ENCODE results near the gene ZNF324B. TPM values are rescaled to one million over a fixed set of nuclear protein-coding genes. Genes with fewer than 3 reads are reported as not detected.

Gene ZNF324B
- total RNA-seq, 2 donors from 2014 or later = 2.7 to 6.9 TPM

DNA sequence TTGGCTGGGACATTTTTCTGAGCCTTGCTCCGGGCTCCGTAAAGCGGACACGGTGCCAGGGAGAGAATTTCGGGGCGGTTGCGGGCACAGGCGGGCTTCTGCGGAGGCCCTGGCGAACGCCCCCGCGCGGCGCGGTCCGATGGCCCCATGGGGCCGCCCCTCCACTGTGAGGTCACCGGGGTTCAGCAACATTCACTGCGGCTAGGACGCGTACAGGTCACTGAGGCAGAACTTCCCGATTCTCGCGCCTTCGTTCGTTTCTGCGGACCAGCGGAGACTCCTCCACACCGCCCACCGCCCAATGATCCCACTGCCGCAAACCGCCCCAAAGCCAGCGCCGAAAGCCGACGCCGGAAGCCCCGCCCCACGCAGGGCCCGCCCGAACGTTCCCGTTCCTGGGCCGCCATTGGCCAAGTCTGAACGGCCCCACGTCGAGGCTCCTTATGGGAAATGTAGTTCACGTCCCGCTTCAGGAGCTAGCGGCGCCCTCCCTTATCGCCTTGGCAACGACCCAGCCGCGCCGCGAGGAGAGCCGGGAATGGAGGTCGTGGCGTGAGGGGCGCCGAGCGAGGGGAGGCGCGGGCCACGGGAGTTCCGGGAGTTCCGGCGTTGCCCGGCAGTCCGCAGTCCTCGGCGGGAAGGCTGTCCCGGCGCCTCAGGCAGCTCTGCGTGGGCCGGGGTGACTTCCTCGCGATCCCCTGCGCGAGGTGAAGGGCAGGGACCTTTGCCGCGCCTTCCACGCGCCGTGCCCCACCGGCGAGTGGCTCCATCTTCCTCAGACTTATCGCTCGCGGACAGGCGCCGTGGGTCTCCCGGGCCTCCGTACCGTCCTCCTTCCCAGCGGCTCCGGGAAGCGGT, 43.0 kb upstream of the ZNF324B start, which contains the start of gene ZNF584:
Gene ZNF584, plus strand, starts transcription at position 498 of the 858 bp plus-strand sequence. CDS start 499 bp downstream, outside the sequence.
- Histone ChIP-seq H3K27ac (peak within 1 kb of the TSS; percentile 89), H3K27me3 (no peaks in the 10 kb centered on the region), H3K36me3 (no peaks in the 10 kb centered on the region), H3K4me1 (peaks cover 0 to 26% of the 10 kb centered on the region in 2 donors), H3K9me3 (no peaks in the 10 kb centered on the region), H3K4me3 (peak within 1 kb of the TSS; percentile 83 to 88)
- TF ChIP-seq, protein P1, sequence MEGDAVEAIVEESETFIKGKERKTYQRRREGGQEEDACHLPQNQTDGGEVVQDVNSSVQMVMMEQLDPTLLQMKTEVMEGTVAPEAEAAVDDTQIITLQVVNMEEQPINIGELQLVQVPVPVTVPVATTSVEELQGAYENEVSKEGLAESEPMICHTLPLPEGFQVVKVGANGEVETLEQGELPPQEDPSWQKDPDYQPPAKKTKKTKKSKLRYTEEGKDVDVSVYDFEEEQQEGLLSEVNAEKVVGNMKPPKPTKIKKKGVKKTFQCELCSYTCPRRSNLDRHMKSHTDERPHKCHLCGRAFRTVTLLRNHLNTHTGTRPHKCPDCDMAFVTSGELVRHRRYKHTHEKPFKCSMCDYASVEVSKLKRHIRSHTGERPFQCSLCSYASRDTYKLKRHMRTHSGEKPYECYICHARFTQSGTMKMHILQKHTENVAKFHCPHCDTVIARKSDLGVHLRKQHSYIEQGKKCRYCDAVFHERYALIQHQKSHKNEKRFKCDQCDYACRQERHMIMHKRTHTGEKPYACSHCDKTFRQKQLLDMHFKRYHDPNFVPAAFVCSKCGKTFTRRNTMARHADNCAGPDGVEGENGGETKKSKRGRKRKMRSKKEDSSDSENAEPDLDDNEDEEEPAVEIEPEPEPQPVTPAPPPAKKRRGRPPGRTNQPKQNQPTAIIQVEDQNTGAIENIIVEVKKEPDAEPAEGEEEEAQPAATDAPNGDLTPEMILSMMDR (IDR thresholded peaks at IDR 0.05) = peak in 1 of 2 donors; percentile 26
- peak; percentile 96 for DNase-seq (ENCODE audit: low spot score)

DNA sequence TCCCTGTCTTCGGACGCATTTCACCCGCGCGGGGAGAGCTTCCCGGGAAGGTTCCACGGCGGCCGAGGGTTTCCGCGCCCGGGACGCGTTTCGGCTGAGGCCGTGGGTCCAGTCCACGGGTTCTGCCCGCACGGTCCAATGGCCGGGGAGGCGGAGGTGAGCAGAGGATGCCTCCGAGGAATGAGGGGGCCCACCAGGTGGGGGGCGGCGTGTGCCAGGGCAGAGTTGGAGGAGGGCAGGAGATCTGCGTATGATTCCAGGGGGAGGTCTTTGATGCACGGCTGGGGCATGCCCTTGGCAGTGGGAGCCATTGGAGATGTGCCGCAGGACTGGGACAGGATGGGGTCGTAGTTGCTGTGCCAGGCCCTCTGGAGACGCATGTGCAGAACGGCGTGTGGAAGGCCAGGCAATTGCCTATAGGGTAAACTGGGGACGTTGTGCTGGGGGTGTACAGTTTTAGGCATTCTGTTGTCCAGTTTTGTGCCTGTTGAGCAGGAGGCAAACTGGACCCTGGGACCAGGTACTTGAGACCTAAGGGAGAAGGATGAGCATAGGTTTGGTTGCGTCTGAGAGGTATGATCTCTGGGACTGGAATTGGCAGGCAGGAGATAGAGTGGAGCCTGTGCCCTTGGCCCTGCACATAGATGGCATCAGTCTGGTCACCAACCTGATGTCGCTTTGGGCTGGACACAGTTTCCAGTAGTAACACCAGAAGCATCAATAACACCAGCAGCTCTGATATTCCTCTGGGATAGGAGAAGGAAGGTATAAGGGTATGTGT, 42.2 kb upstream of the ZNF324B start:
- H3K4me3 ChIP-seq = peak overlapping the region; percentile 83 to 88
- H3K27ac ChIP-seq = peak overlapping the region; percentile 89
- no peak for DNase-seq (ENCODE audit: low spot score)
- no peaks in the 10 kb centered on the region for H3K9me3 ChIP-seq
- no peaks in the 10 kb centered on the region for H3K27me3 ChIP-seq
- peaks cover 0 to 26% of the 10 kb centered on the region in 2 donors for H3K4me1 ChIP-seq
- no peaks in the 10 kb centered on the region for H3K36me3 ChIP-seq
- TF ChIP-seq, protein P1 (IDR thresholded peaks at IDR 0.05) = no peak

GRCh38 chr19:58416604-58417003, 34.8 kb upstream of the ZNF324B start:
- H3K4me3 ChIP-seq = no peak overlapping the region
- H3K36me3 ChIP-seq = peaks cover 42% of the 10 kb centered on the region
- no peaks in the 10 kb centered on the region for H3K4me1 ChIP-seq
- H3K9me3 ChIP-seq = no peaks in the 10 kb centered on the region
- no peak for DNase-seq (ENCODE audit: low spot score)
- H3K27me3 ChIP-seq = no peaks in the 10 kb centered on the region
- TF ChIP-seq, protein P1 (IDR thresholded peaks at IDR 0.05) = no peak
- H3K27ac ChIP-seq = no peak overlapping the region

DNA sequence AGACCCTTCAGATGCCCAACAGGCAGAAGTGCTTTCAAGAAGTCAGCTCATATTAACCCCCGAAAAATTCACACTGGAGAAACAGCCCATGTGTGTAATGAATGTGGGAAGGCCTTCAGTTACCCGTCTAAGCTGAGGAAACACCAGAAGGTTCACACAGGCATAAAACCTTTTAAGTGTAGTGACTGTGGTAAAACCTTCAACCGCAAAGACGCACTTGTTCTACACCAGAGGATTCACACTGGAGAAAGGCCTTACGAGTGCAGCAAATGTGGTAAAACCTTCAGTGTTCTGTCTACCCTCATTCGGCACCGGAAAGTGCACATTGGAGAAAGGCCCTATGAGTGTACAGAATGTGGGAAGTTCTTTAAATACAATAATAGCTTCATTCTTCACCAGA, 34.4 kb upstream of the ZNF324B start:
- Histone ChIP-seq H3K9me3 (no peaks in the 10 kb centered on the region), H3K4me3 (no peak overlapping the region), H3K27me3 (no peaks in the 10 kb centered on the region), H3K36me3 (peaks cover 42% of the 10 kb centered on the region), H3K27ac (no peak overlapping the region), H3K4me1 (no peaks in the 10 kb centered on the region)
- no peak for DNase-seq (ENCODE audit: low spot score)
- TF ChIP-seq, protein P1 (IDR thresholded peaks at IDR 0.05) = no peak

DNA sequence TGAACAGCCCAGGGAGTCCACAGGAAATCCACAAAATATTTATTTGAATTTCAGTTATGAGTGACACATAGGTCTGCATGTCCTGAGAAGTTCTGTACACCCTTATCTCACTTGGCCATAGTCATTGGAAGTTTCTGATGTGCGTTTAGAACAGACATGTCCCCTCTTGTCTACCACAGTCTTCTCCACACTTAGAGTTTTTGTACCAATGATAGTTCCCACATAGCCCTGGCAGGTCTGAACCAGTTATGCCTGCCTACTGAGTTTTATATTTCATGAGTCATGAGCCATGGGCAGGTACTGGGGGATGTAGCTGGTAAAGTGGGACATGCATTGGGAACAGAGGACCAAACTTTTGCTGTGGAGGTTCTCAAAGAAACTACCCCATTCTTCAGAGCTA, 22.8 kb upstream of the ZNF324B start:
- no peaks in the 10 kb centered on the region for H3K27me3 ChIP-seq
- no peak overlapping the region for H3K27ac ChIP-seq
- H3K9me3 ChIP-seq = peaks cover 29 to 53% of the 10 kb centered on the region in 2 donors
- H3K36me3 ChIP-seq = peaks cover 20% of the 10 kb centered on the region
- H3K4me1 ChIP-seq = no peaks in the 10 kb centered on the region
- no peak overlapping the region for H3K4me3 ChIP-seq
- no peak for DNase-seq (ENCODE audit: low spot score)
- TF ChIP-seq, protein P1 (IDR thresholded peaks at IDR 0.05) = no peak
